NCI-H146 (cell line): ENCODE measurements around the gene FAM185A.
"Not testable (repeated sequence)": the region's sequence is repeated elsewhere in the genome, so short reads cannot be mapped to it uniquely, and the experiment has no call there.

ENCODE experiments used
- DNase-seq: peaks from one replicate; lab custom pipeline; 2025; lab: John Stamatoyannopoulos, UW

The FAM185A gene

DNA sequence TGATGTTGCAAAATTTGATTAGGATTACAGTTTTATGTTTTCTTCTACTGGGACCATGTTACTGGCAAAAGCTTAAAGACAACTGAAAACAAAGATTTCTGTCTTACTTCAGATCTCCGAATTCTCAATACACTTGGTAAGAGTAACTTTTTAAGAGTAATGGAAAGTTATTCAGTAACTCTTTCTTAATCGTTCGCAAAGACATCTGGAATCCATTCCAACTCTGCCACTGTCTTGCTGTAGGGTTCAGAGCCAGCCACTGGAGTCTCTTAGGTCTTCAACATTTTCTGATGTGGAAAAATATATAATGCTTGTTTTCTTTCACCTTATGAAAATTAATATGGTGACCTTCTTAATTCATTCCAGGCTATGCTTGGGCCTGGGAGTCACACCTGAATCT is 29.9 kb downstream of the FAM185A start:
- DNase-seq: not testable (repeated sequence)

GRCh38 chr7:102780926-102781325 is 32.1 kb downstream of the FAM185A start:
- DNase-seq: not testable (repeated sequence)

- not testable (repeated sequence) for DNase-seq
Observed at GRCh38 chr7:102788770-102789169, 40.0 kb downstream of the FAM185A start.

- not testable (repeated sequence) for DNase-seq
Observed at GRCh38 chr7:102790364-102791100, 41.7 kb downstream of the FAM185A start.

DNA sequence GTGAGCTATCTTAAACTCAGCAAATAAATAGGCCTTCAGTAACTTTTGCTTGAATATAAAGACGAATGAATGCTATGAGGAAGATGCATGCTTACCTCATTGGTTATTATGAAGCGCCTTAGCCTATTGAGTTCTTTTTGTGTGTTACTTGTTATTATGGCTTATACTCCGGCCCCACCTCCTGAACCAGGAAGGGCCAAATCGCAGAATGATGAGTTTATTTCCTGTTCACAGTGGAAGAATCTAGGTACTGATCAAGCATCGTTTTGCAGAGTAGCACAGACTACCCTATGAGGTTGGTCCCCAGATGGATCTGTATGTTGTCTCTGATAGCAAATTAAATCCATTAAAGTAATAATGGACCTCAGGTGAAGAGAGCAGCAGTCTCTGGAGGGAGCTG is 42.6 kb downstream of the FAM185A start:
- DNase-seq: not testable (repeated sequence)

DNA sequence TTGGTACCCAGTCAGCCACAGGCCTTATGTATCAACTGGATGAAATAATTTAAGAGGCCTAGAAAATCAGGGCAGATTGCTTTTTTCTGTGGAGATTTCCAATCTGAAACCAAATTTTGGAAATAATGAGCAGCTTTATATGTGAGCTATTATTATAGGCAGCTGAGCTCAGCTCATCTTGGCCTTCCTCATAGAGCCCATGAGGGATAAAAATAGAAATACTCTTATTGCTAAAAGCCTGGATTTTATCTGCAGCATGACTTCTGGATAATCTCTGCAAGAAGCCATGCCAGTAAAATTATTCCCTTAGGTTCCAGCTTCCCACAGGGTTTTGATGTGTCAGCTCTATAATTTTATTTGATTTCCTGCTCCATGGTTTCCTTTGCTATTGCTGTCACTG is 43.0 kb downstream of the FAM185A start:
- not testable (repeated sequence) for DNase-seq

DNA sequence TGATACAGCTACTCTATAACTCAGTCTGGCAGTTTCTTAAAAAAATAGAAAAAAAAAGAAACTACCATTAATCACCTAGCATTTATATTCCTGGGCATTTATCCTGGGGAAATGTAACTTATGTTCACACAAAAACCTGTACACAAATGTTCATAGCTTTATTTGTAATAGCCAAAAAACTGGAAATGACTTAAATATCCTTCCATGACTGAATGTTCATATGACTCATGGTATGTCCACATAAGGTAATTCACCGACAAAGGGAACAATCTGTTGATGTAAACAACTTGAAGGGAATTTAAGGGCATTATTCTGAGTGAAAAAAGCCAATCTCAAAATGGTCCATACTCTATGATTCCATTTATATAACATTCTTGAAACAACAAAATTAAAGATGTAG is 45.8 kb downstream of the FAM185A start:
- DNase-seq: not testable (repeated sequence)

DNA sequence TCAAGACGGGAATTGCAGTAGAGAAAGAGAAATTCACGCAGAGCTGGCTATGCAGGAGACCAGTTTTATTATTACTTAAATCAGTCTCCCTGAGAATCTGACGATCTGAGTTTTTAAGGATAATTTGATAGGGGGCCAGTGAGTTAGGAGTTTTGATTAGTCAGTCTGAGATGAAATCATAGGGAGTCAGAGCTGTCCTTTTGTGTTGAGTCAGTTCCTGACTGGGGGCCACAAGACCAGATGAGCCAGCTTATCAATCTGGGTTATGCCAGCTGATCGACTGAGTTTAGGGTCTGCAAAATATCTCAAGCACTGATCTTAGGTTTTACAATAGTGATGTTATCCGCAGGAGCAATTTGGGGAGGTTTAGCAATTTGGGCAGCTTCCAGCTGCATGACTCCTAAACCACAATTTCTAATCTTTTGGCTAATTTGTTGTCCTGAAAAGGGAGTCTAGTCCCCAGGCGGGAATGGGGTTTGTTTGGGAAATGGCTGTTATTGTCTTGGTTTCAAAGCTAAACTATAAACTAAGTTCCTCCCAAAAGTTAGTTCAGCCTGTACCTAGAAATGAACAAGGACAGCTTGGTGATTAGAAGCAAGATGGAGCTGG is 47.3 kb downstream of the FAM185A start:
- DNase-seq: not testable (repeated sequence)

- DNase-seq: no peak
Observed at GRCh38 chr7:102806613-102807012, 57.8 kb downstream of the FAM185A start.

DNA sequence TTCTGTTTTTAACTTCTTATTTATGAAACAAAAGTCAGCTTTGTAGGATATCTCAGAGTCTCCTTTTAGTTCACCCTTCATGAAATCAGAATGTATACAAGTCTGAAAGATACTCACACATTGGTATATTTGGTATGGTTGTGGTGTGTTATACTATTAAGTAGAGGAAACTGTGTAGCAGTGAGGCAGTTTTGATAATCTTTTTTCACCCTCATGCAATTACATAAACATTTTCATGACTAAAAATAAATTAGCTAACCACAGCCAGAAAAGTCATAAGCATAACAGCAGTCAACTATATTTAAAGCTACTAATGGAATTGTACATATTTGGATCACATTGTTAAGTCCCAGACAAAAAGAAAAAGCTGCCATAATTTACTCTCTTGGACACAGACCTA is 62.1 kb downstream of the FAM185A start:
- DNase-seq: no peak

DNA sequence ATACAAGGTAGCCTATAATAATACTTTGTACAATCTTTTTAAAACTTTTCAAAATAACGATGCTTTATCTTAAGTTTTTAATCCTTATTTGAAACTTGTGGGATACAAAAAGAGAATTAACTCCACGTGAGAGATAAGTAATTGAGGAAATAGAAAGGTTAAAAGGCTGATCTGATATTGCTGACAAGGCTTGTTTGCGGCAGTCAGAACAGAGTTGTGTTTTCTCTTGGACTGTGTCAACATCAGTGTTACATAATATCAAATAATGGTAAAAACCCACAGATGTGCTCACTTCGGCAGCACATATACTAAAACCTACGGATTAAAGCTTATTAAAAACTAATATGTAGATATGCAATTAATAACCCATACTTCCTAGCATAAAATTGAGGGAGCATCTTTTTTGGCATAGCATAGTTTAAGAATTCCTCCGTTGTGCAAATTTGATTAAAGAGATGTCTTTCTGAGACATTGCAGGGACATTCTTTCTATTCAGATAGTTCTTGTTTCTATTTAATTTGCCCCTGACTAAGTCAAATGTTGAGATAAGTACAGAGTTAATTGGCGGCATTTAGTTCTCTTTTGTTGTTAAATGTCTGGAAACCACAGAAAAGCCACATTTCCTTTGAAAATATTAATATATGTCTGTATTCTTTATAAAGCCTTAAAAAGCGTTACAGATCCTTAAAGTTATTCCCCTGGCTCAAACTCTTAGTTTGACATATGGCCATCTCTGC is 63.3 kb downstream of the FAM185A start:
- no peak for DNase-seq

DNA sequence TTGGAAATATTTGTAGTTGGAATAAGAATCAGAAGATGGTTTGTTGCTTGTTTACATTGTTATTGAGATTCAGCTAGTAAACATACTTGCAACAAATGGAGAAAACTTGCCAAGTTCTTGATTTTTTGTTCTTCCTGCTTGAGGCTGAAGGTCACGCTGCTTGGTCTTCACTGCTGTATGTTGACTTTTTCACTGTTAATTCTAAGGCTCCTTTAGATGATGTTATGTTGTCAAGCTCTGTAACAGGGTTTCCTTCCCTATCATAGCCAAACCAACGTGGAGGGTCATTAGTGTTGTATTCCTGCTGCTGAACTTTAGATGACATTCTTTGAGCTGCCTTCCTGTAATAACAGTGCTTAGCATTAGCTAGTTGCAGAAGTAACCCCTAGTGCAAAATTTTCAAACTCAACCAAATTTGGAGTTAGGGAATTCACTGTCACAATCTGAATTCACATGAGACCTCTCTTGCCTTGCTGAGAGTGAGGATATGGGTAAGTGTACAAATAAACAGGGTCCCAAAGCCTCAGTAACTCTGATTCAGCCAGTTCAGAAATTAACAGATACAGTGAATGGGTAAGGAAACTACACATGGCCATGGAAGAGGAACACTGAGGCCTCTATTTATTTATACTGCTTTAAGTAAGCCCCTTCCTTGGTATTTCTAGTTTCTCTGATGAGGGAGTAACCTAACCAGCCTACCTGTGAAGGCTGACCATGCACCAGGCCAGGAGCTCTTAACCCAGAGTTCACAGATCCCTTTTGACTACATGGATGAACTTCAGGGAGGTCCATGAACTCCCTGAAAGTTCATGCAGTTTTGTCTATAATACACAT is 64.6 kb downstream of the FAM185A start:
- no peak for DNase-seq

GRCh38 chr7:102814025-102814471 is 65.2 kb downstream of the FAM185A start:
- DNase-seq: no peak

DNA sequence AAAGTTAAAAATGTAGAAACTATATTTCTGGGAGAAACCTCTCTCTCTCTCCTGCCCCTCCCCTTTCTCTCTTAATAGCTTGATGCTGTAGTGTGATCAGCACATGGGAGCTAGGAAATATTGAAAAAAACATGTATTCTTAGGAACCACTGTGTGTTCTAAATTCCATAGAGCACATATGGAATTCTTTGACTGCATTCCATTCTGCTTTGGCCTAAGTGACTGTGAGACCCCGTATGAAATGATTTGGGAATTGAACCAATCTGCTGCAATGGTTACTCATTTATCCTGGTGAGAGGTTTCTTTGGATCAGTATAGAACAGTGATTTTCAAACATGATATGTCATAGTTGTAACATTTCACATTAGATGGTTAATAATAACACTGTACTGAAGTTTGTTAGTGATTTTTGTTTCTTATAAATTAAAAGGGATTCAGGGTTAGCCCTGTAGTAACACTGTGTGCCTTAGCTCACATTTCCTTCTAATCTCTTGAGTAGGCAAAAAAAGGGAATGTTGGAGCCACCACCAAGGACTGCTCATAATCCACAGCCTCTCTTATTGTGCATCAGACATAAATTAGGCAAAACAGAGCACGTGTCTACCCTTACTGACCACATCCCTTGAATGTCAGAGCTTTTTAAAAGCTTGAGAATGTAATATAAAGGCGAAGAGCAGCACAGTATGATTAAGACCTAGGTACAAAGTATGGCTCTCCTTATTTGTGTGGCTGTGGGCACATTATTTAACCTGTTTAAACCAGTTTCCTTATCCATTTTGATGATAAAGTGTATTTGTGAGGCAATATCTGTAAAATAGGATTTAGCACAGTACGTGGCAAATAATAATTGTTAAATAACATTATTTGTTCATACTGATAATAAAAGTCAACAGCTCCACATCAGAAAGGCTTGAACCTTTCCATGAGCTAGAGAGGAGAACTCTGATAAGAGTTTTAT is 69.1 kb downstream of the FAM185A start:
- DNase-seq: no peak

DNA sequence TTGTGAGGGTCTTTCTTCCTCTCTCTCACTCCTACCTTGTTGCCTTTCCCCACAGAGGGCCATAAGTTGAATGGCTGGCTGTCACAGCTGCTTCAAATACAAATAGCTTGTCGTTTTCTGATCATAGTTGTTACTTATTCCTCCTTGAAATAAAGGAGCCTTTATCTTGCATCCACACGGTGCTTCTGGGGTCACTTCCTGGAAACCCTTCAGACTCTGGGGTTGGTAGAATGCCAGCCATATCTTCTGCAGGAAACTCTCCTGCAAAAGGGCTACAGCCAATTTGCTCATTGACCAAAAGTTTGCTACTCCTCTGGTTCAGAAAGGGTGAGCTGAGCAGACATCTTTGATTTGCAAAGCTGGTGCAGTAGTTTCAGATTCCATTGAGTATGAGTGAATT is 70.4 kb downstream of the FAM185A start:
- DNase-seq: no peak

GRCh38 chr7:102821994-102822747 is 73.4 kb downstream of the FAM185A start:
- no peak for DNase-seq

DNA sequence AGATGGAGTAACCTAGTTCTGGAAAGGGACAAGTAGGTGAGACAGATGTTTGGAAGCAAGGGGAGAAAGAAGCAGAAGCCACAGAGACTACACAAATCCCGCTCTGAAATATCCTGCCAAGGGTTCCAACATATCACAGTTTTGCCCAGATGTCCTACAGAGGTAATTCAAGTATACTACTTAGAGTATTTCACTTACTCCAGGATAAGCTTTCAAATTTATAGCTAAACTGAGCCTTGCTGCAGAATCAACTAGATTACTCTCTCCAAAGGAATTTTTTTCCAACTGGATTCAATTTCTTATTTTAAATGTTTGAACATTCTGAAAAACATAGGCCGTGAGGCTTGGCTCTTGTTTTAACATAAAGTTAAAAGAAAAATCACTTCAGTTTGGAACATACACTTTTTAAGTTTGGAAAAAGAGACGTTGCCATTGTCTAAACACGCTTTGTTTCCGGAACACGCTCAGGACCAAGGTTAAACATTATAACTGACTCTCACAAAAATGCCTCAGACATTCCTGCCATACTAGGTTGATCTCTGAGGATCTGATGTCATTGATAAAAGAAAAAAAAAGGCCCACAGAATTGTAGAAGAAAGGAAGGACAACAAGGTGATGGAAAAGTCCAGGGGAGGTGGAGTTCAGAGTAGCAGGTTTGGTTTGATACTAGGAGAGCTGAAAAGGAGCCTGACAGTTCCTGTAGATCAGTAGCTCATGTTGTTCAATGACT is 74.8 kb downstream of the FAM185A start:
- DNase-seq: no peak

- no peak for DNase-seq
Observed at GRCh38 chr7:102828286-102828685, 79.5 kb downstream of the FAM185A start.

DNA sequence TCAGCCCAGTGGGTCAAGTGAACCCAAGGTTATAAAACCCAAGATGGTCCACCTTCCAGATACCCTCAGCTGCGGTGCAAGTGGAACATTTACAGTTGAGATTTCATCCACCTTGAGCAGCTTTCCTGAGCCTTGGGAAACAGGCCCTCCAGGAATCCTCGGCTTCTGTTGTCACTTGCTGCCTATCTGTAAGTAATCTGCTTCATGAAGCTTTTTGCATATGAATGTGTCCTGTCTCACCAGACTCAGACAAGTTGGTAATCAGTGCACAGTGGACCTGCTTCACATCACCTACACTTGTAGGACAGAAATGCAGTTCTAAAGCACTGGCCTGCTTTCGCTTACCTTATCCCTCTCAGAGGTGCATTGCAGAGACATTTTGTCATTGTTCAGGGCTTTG is 80.3 kb downstream of the FAM185A start:
- DNase-seq: no peak
